Trophoblast cell (in vitro differentiated cells and primary cell): ENCODE results near the gene SUSD2.
A peak's percentile ranks its signal among the peaks of the same experiment; 100 is the strongest.

ENCODE experiments used
- DNase-seq, 2 donors: peaks; one replicate each; pipeline ENCODE4 v3.0.0-alpha.2; 2016
- H2AFZ ChIP-seq: 2 replicates; pipeline ENCODE4 v1.6.1; 2013; ENCODE audit warnings: low read length, moderate library complexity, mild to moderate bottlenecking; ENCODE audit not compliant: insufficient read depth, poor library complexity
- H2AK5ac ChIP-seq: 2 replicates; pipeline ENCODE4 v1.6.1; 2013; ENCODE audit warnings: mild to moderate bottlenecking, low read length
- H2BK120ac ChIP-seq: 2 replicates; pipeline ENCODE4 v1.6.1; 2013; ENCODE audit warnings: low read length, mild to moderate bottlenecking, moderate library complexity; ENCODE audit not compliant: insufficient read depth, poor library complexity
- H2BK12ac ChIP-seq: 2 replicates; pipeline ENCODE4 v1.6.1; 2013; ENCODE audit warnings: mild to moderate bottlenecking, low read length, moderate library complexity
- H2BK5ac ChIP-seq: 2 replicates; pipeline ENCODE4 v1.6.1; 2013; ENCODE audit warnings: low read length, low read depth, moderate library complexity, mild to moderate bottlenecking; ENCODE audit not compliant: poor library complexity
- H3K14ac ChIP-seq: 2 replicates; pipeline ENCODE4 v1.6.1; 2013; ENCODE audit warnings: mild to moderate bottlenecking, low read length
- H3K18ac ChIP-seq: 2 replicates; pipeline ENCODE4 v1.6.1; 2013; ENCODE audit warnings: mild to moderate bottlenecking, low read length
- H3K23ac ChIP-seq: 2 replicates; pipeline ENCODE4 v1.6.1; 2013; ENCODE audit warnings: low read length
- H3K27ac ChIP-seq: 2 replicates; pipeline ENCODE4 v1.5.1; 2013; ENCODE audit warnings: low read depth, mild to moderate bottlenecking, inconsistent platforms, low read length, moderate library complexity
- H3K27me3 ChIP-seq: 2 replicates; pipeline ENCODE4 v1.6.1; 2013; ENCODE audit warnings: inconsistent platforms, mild to moderate bottlenecking, low read length, moderate library complexity; ENCODE audit not compliant: insufficient read depth
- H3K36me3 ChIP-seq, 2 experiments: 1 replicate in 1 of 2; 2 replicates in 1 of 2; pipeline ENCODE4 v1.6.1; 2013; ENCODE audit warnings: low read length in 2 of 2, mild to moderate bottlenecking in 2 of 2, moderate library complexity in 1 of 2; ENCODE audit not compliant: insufficient read depth in 2 of 2, control insufficient read depth in 1 of 2
- H3K4ac ChIP-seq: 2 replicates; pipeline ENCODE4 v1.6.1; 2013; ENCODE audit warnings: low read depth, mild to moderate bottlenecking, low read length, moderate library complexity
- H3K4me1 ChIP-seq, 2 experiments: 1 replicate in 1 of 2; 2 replicates in 1 of 2; pipeline ENCODE4 v1.6.1; 2013; ENCODE audit warnings: low read length in 2 of 2, mild to moderate bottlenecking in 2 of 2, moderate library complexity in 1 of 2; ENCODE audit not compliant: insufficient read depth in 2 of 2, control insufficient read depth in 1 of 2
- H3K4me2 ChIP-seq: 2 replicates; pipeline ENCODE4 v1.6.1; 2013; ENCODE audit warnings: inconsistent platforms, mild to moderate bottlenecking, low read length, moderate library complexity
- H3K4me3 ChIP-seq: 2 replicates; pipeline ENCODE4 v1.5.1; 2013; ENCODE audit warnings: mild to moderate bottlenecking, low read depth, low read length, inconsistent platforms
- H3K79me1 ChIP-seq: one replicate; pipeline ENCODE4 v1.6.1; 2013; ENCODE audit warnings: low read length
- H3K79me2 ChIP-seq: 2 replicates; pipeline ENCODE4 v1.6.1; 2013; ENCODE audit warnings: low read length, mild to moderate bottlenecking; ENCODE audit not compliant: control insufficient read depth, insufficient read depth, poor library complexity
- H3K9ac ChIP-seq: 2 replicates; pipeline ENCODE4 v1.6.1; 2013; ENCODE audit warnings: mild to moderate bottlenecking, low read length
- H3K9me3 ChIP-seq: 2 replicates; pipeline ENCODE4 v1.6.1; 2013; ENCODE audit warnings: low read depth, mild to moderate bottlenecking, control low read depth, inconsistent platforms, low read length; ENCODE audit not compliant: insufficient read depth
- H4K12ac ChIP-seq: 2 replicates; pipeline ENCODE4 v1.6.1; 2013; ENCODE audit warnings: low read depth, mild to moderate bottlenecking, low read length, moderate library complexity
- H4K8ac ChIP-seq: 2 replicates; pipeline ENCODE4 v1.6.1; 2013; ENCODE audit warnings: low read depth, mild to moderate bottlenecking, low read length, moderate library complexity
- H4K91ac ChIP-seq: one replicate; pipeline ENCODE4 v1.6.1; 2013; ENCODE audit warnings: low read depth, mild to moderate bottlenecking, low read length, moderate library complexity
- WGBS: extraction: QIAGEN DNeasy Blood & Tissue Kit; methylation state at CpG from one replicate; pipeline ENCODE4 v1.1.7; 2013; ENCODE audit warnings: missing lambda C conversion rate; ENCODE audit not compliant: insufficient read length, insufficient coverage; ENCODE audit errors: extremely low coverage; 5-methylcytosine and 5-hydroxymethylcytosine counted together

The SUSD2 gene

GRCh38 chr22:24165673-24166072 is 15.6 kb upstream of the SUSD2 start:
- Histone ChIP-seq H2BK12ac (no peak overlapping the region), H3K27ac (no peak overlapping the region), H2AK5ac (no peak overlapping the region), H3K14ac (no peak overlapping the region), H3K18ac (no peak overlapping the region), H3K4ac (no peak overlapping the region), H4K8ac (no peak overlapping the region), H3K36me3 (peaks cover 37 to 53% of the 10 kb centered on the region in 2 experiments), H3K9me3 (no peaks in the 10 kb centered on the region), H3K4me1 (no peaks in the 10 kb centered on the region), H2BK5ac (no peak overlapping the region), H3K4me2 (no peak overlapping the region), H2AFZ (no peak overlapping the region), H3K23ac (no peak overlapping the region), H3K79me1 (no peaks in the 10 kb centered on the region), H4K91ac (no peak overlapping the region), H3K79me2 (no peaks in the 10 kb centered on the region), H3K9ac (no peak overlapping the region), H2BK120ac (no peak overlapping the region), H3K4me3 (no peak overlapping the region), H4K12ac (no peak overlapping the region), H3K27me3 (no peaks in the 10 kb centered on the region)
- DNase-seq: no peak
- no CpG with 5 or more reads among the region's 5 CpGs for WGBS

GRCh38 chr22:24166811-24167210 is 14.5 kb upstream of the SUSD2 start:
- H2AK5ac ChIP-seq: no peak overlapping the region
- no peak overlapping the region for H3K4ac ChIP-seq
- no peak overlapping the region for H3K18ac ChIP-seq
- no peak overlapping the region for H2BK120ac ChIP-seq
- H3K79me2 ChIP-seq: no peaks in the 10 kb centered on the region
- H3K14ac ChIP-seq: no peak overlapping the region
- H2BK12ac ChIP-seq: no peak overlapping the region
- no CpG with 5 or more reads among the region's 20 CpGs for WGBS
- H3K79me1 ChIP-seq: no peaks in the 10 kb centered on the region
- no peak overlapping the region for H3K4me2 ChIP-seq
- no peak overlapping the region for H3K27ac ChIP-seq
- no peak for DNase-seq
- H3K27me3 ChIP-seq: no peaks in the 10 kb centered on the region
- H2AFZ ChIP-seq: no peak overlapping the region
- H3K9ac ChIP-seq: no peak overlapping the region
- H4K91ac ChIP-seq: no peak overlapping the region
- H4K12ac ChIP-seq: no peak overlapping the region
- H3K9me3 ChIP-seq: no peaks in the 10 kb centered on the region
- H3K4me1 ChIP-seq: no peaks in the 10 kb centered on the region
- peaks cover 45 to 59% of the 10 kb centered on the region in 2 experiments for H3K36me3 ChIP-seq
- no peak overlapping the region for H2BK5ac ChIP-seq
- no peak overlapping the region for H3K23ac ChIP-seq
- no peak overlapping the region for H3K4me3 ChIP-seq
- no peak overlapping the region for H4K8ac ChIP-seq

DNA sequence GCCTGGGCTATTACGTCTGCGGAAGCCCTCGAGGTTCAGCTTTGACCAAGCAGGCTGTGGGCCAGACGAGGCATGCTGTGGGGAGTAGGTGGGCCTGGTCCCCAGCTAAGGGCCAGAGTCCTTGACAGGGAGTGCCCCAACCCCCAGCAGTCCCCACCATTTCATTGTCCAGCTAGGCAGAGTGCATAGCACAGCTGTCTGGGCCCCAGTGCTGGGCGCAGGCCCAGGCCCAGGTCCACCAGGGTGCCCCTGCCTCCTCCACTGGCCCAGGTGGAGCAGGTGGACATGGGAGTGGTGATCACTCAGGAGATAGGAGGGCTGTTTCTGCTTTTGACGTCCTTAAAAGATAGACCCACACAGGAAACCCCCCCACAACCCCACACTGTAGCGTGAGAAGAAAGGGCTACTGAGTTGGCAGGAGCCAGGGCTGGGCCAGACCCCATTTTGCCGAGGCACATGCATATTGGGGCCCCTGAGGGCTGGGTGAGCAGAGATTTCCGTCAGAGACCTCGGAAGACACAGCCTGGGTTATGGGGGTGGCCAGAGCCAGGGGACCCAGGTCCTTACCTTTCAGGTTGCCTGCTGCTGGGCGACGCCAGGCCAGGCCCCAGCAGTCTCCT is 11.7 kb upstream of the SUSD2 start:
- Histone ChIP-seq H2AK5ac (no peak overlapping the region), H3K36me3 (peaks cover 55 to 68% of the 10 kb centered on the region in 2 experiments), H3K18ac (no peak overlapping the region), H3K79me2 (no peaks in the 10 kb centered on the region), H3K4me2 (no peak overlapping the region), H3K9me3 (no peaks in the 10 kb centered on the region), H4K8ac (no peak overlapping the region), H3K79me1 (no peaks in the 10 kb centered on the region), H4K12ac (no peak overlapping the region), H3K9ac (no peak overlapping the region), H2BK5ac (no peak overlapping the region), H4K91ac (no peak overlapping the region), H3K27me3 (no peaks in the 10 kb centered on the region), H3K4ac (no peak overlapping the region), H3K4me3 (no peak overlapping the region), H2BK12ac (peak overlapping the region; percentile 14), H2AFZ (no peak overlapping the region), H3K23ac (no peak overlapping the region), H3K14ac (no peak overlapping the region), H3K27ac (no peak overlapping the region), H2BK120ac (no peak overlapping the region), H3K4me1 (no peaks in the 10 kb centered on the region)
- no peak for DNase-seq
- no CpG with 5 or more reads among the region's 12 CpGs for WGBS

- H2BK120ac ChIP-seq: no peak overlapping the region
- no peak overlapping the region for H2AFZ ChIP-seq
- no CpG with 5 or more reads among the region's 12 CpGs for WGBS
- H2AK5ac ChIP-seq: no peak overlapping the region
- H3K4me1 ChIP-seq: no peaks in the 10 kb centered on the region
- no peak overlapping the region for H4K91ac ChIP-seq
- no peak overlapping the region for H4K12ac ChIP-seq
- H3K79me1 ChIP-seq: no peaks in the 10 kb centered on the region
- no peak overlapping the region for H3K4me3 ChIP-seq
- peak; percentile 40 to 61 for DNase-seq
- H4K8ac ChIP-seq: no peak overlapping the region
- H3K14ac ChIP-seq: no peak overlapping the region
- no peak overlapping the region for H2BK5ac ChIP-seq
- no peak overlapping the region for H3K9ac ChIP-seq
- no peak overlapping the region for H3K4me2 ChIP-seq
- H3K36me3 ChIP-seq: peaks cover 50 to 62% of the 10 kb centered on the region in 2 experiments
- H3K79me2 ChIP-seq: no peaks in the 10 kb centered on the region
- no peak overlapping the region for H3K4ac ChIP-seq
- no peak overlapping the region for H3K27ac ChIP-seq
- no peak overlapping the region for H2BK12ac ChIP-seq
- no peaks in the 10 kb centered on the region for H3K9me3 ChIP-seq
- no peaks in the 10 kb centered on the region for H3K27me3 ChIP-seq
- no peak overlapping the region for H3K18ac ChIP-seq
- no peak overlapping the region for H3K23ac ChIP-seq
Observed at GRCh38 chr22:24170188-24170587, 11.1 kb upstream of the SUSD2 start.
